H1 (cell line): ENCODE measurements around the gene CDT1. TPM values are rescaled to one million over a fixed set of nuclear protein-coding genes. Genes with fewer than 3 reads are reported as not detected.

ENCODE experiments used
- SAP30 ChIP-seq: fragments of 300-600 bp; sonication (generic); IDR thresholded peaks from 2 replicates; pipeline ENCODE4 v1.7.1; 2012; ENCODE audit warnings: low read length, moderate library complexity, mild to moderate bottlenecking, inconsistent platforms; ENCODE audit not compliant: insufficient read depth, insufficient replicate concordance
- SP4 ChIP-seq: IDR thresholded peaks from 2 replicates; pipeline ENCODE4 v1.6.1; 2012; ENCODE audit warnings: low read length, inconsistent platforms
- polyA plus RNA-seq, 7 experiments: library from polyadenylated mRNA; depleted of rRNA in 3 of 7; stranded (reverse) in 5 of 7; unstranded in 2 of 7; fragments of >200 nt in 5 of 7; fragments of 200-250 nt in 2 of 7; gene quantifications; 1 replicate in 5 of 7; 2 replicates in 1 of 7; 4 replicates in 1 of 7; pipeline versions ENCODE4 v1.2.1 to v1.2.3, GENCODE V29; 2011 to 2013; ENCODE audit warnings: missing spikeins in 2 of 7, mixed read lengths in 2 of 7
- total RNA-seq: library from RNA; stranded (reverse); fragmentation: NEBNext Ultra II Directional; extraction: Animal tissue kit (Norgen Biotek cat#: 25700); gene quantifications from 2 replicates; pipeline ENCODE4 v1.2.1, GENCODE V29; 2021

The CDT1 gene
- total and polyA plus RNA-seq, 2 of the 8 experiments (the other 6 are each of a cell fraction or from before 2014, with no cell fraction given): 76.7 to 95.4 TPM

GRCh38 chr16:88825146-88825545 lies 21.6 kb downstream of the CDT1 start (continued):
- TF ChIP-seq SP4 (no peak), SAP30 (no peak)
